Measurements from ENCODE around the gene LAD1.

- TF ChIP-seq CTCF (IDR thresholded peaks at IDR 0.05; ENCODE audit: low read depth, low read length, poor library complexity, severe bottlenecking) (no peak), EZH2phosphoT487 (IDR thresholded peaks at IDR 0.05; ENCODE audit: borderline replicate concordance, low read length) (no peak)
Measured at GRCh38 chr1:201383647-201384405, 15.3 kb downstream of the LAD1 start.

Data from DOHH2 (cell line).